Pancreas (tissue), 10 donors: ENCODE data around the gene CDK5. TPM values are rescaled to one million over a fixed set of nuclear protein-coding genes. Genes with fewer than 3 reads are reported as not detected.

ENCODE experiments used
- ATAC-seq, 4 donors: fragments of 200-7000 bp; cut with Tn5 transposase; one replicate each; pipeline versions ENCODE4 v1.8.0 to v1.9.1; 2020; ENCODE audit warnings: mild to moderate bottlenecking in 4 of 4, moderate library complexity in 4 of 4
- DNase-seq, 6 donors: peaks; one replicate each; pipeline ENCODE4 v3.0.0-alpha.2; 2020
- FAIRE-seq: peaks from 2 replicates; lab custom pipeline; 2012; peaks lifted over from hg19 to GRCh38; lab: Jason Lieb, UNC
- H3K27ac ChIP-seq, 4 donors: fragments of 200-600 bp; sonication (generic); 1 replicate in 3 of 4; 2 replicates in 1 of 4; pipeline versions ENCODE4 v1.5.0 to v1.8.0; 2020
- H3K27me3 ChIP-seq, 4 donors: fragments of 200-600 bp; one replicate each; pipeline ENCODE4 v1.8.0; 2021
- H3K36me3 ChIP-seq, 3 donors: fragments of 200-600 bp; sonication (generic) in 1 of 3; one replicate each; pipeline versions ENCODE4 v1.5.0 to v1.8.0; 2020 to 2021
- H3K4me1 ChIP-seq, 3 donors: fragments of 200-600 bp; one replicate each; pipeline ENCODE4 v1.8.0; 2021
- H3K4me3 ChIP-seq, 4 donors: fragments of 200-600 bp; sonication (generic) in 2 of 4; one replicate each; pipeline versions ENCODE4 v1.5.0 to v1.8.0; 2020 to 2021
- H3K9me3 ChIP-seq, 4 donors: fragments of 200-600 bp; one replicate each; pipeline ENCODE4 v1.8.0; 2021
- CTCF ChIP-seq, 4 donors: fragments of 200-600 bp; sonication (generic) in 3 of 4; IDR thresholded peaks; one replicate each; pipeline versions ENCODE4 v1.5.0 to v1.8.0; 2021; ENCODE audit warnings: antibody characterized with exemption in 4 of 4
- WGBS, 2 donors: extraction: QIAGEN DNeasy Blood & Tissue Kit; methylation state at CpG; one replicate each; pipeline ENCODE4 v1.1.7; 2013; 5-methylcytosine and 5-hydroxymethylcytosine counted together
- intact Hi-C, 3 donors: fragments of 100-400 bp; cut with DNase I; formaldehyde crosslinking; loops; one replicate each; pipeline versions ENCODE4 v1.11.1 to v1.14.2; 2022
- polyA plus RNA-seq, 2 donors: library from polyadenylated mRNA; stranded (reverse); fragments of 200-250 nt; gene quantifications; one replicate each; pipeline ENCODE4 v1.2.3, GENCODE V29; 2013
- total RNA-seq, 6 donors: library from RNA; stranded (reverse); fragmentation: NEBNext Ultra II Directional in 4 of 6; extraction: Animal tissue kit (Norgen Biotek cat#: 25700) in 4 of 6; gene quantifications; one replicate each; pipeline versions ENCODE4 v1.2.1 to v1.2.4, GENCODE V29; 2021 to 2023
- donor health status: healthy with polysubstance abuse.
- donor health status: DM: no; HTN: no; CAD: no; lungs with moderate emphysema.
- donor health status: DM: no; HTN: no; CAD: no.
- donor health status: control.
- donor health status: control.
- donor health status: Bipolar disorder and iron deficiency.
- donor health status: DM: yes; HTN: yes; CAD: no.
- donor health status: DM: no; HTN: no; CAD: no.
- donor health status: DM: no; HTN: no; CAD: no.
- donor health status: DM: yes; HTN: yes; CAD: no.

The CDK5 gene
- total and polyA plus RNA-seq, 8 donors, result 3.7 to 7.8 (median 4.8) TPM

GRCh38 chr7:151008511-151009323 lies 49.0 kb downstream of the CDK5 start:
- Histone ChIP-seq H3K27me3 (no peaks in the 10 kb centered on the region), H3K4me3 (peak overlapping the region in 2 of 4 donors; percentile 22 to 39), H3K9me3 (no peaks in the 10 kb centered on the region), H3K27ac (no peak overlapping the region), H3K4me1 (peaks cover 0 to 9% (median 0%) of the 10 kb centered on the region in 3 donors), H3K36me3 (no peaks in the 10 kb centered on the region)
- ATAC-seq (peak; percentile 81 to 87 (median 86)), FAIRE-seq (no peak), DNase-seq (peak; percentile 36 to 91 (median 78))
- intact Hi-C loops, result no loop called here
- peak; percentile 68 to 83 (median 78) for TF ChIP-seq CTCF (IDR thresholded peaks at IDR 0.05)
- 25 to 28% methylated on average over 35 to 40 of the region's 40 CpGs for WGBS, 2 donors

GRCh38 chr7:151008143-151008510 lies 49.6 kb downstream of the CDK5 start:
- Histone ChIP-seq H3K4me3 (peak overlapping the region in 2 of 4 donors; percentile 22 to 39), H3K9me3 (no peaks in the 10 kb centered on the region), H3K4me1 (peaks cover 0 to 3% (median 0%) of the 10 kb centered on the region in 3 donors), H3K27ac (no peak overlapping the region), H3K36me3 (no peaks in the 10 kb centered on the region), H3K27me3 (no peaks in the 10 kb centered on the region)
- DNase-seq (peak in 1 of 6 donors; percentile 33), FAIRE-seq (no peak), ATAC-seq (peak in 3 of 4 donors; percentile 9 to 20 (median 17))
- WGBS, 2 donors, result 39 to 41% methylated on average over 11 of the region's 11 CpGs
- intact Hi-C loops, result no loop called here
- no peak for TF ChIP-seq CTCF (IDR thresholded peaks at IDR 0.05)

GRCh38 chr7:151007469-151007898 lies 50.2 kb downstream of the CDK5 start:
- TF ChIP-seq CTCF (IDR thresholded peaks at IDR 0.05), result no peak
- peak in 1 of 6 donors; percentile 55 for DNase-seq
- H3K4me3 ChIP-seq, result no peak overlapping the region

GRCh38 chr7:151006590-151007300 lies 51.0 kb downstream of the CDK5 start:
- Histone ChIP-seq H3K36me3 (no peaks in the 10 kb centered on the region), H3K4me1 (no peaks in the 10 kb centered on the region), H3K27me3 (no peaks in the 10 kb centered on the region), H3K4me3 (no peak overlapping the region), H3K27ac (no peak overlapping the region), H3K9me3 (no peaks in the 10 kb centered on the region)
- FAIRE-seq, result no peak
- peak in 1 of 6 donors; percentile 70 for DNase-seq
- ATAC-seq, result no peak
- TF ChIP-seq CTCF (IDR thresholded peaks at IDR 0.05), result no peak
- 74 to 76% methylated on average over 22 to 23 of the region's 23 CpGs for WGBS, 2 donors
- intact Hi-C loops, result no loop called here

More at GRCh38 chr7:151007469-151007898, 50.2 kb downstream of the CDK5 start:
- no peak for ATAC-seq
- Histone ChIP-seq H3K4me1 (no peaks in the 10 kb centered on the region), H3K27me3 (no peaks in the 10 kb centered on the region), H3K36me3 (no peaks in the 10 kb centered on the region), H3K27ac (no peak overlapping the region), H3K9me3 (no peaks in the 10 kb centered on the region)
- intact Hi-C loops, result no loop called here
- no peak for FAIRE-seq
- 73 to 93% methylated on average over 7 of the region's 7 CpGs for WGBS, 2 donors
